Gastroesophageal sphincter (tissue), 2 donors: ENCODE measurements around the gene TMEM101.

ENCODE experiments used
- EP300 ChIP-seq: sonication (generic); formaldehyde crosslinking; IDR thresholded peaks from one replicate; pipeline ENCODE4 v1.6.1; 2017; ENCODE audit warnings: antibody characterized with exemption, mild to moderate bottlenecking
- POLR2A ChIP-seq, 2 donors: fragments of 450-650 bp; IDR thresholded peaks; one replicate each; pipeline ENCODE4 v1.6.1; 2017; ENCODE audit warnings: antibody characterized with exemption in 2 of 2, mild to moderate bottlenecking in 2 of 2, moderate library complexity in 1 of 2

GRCh38 chr17:44022246-44022645 lies 7.5 kb upstream of the TMEM101 start:
- no peak for TF ChIP-seq EP300
- no peak for TF ChIP-seq POLR2A (IDR thresholded peaks at IDR 0.05)
